Measurements from ENCODE around the gene SERPINB1. TPM values are rescaled to one million over a fixed set of nuclear protein-coding genes. Genes with fewer than 3 reads are reported as not detected.

Gene SERPINB1
- total and polyA plus RNA-seq, 2 donors (not counting 3 experiments of a cell fraction or from before 2014, with no cell fraction given): 6.7 to 24.0 TPM

- H3K27me3 ChIP-seq (ENCODE audit: control insufficient read depth in 2 of 2, insufficient read depth in 2 of 2, low read length in 2 of 2): no peaks in the 10 kb centered on the region
- H3K4me3 ChIP-seq (replicated peaks in 1 of 3; ENCODE audit: insufficient read depth in 1 of 3, low read depth in 1 of 3, low read length in 3 of 3): no peak overlapping the region
- DNase-seq (ENCODE audit: low read depth, low spot score) (no peak), FAIRE-seq (no peak)
- H3K36me3 ChIP-seq (ENCODE audit: control insufficient read depth in 2 of 2, extremely low read depth in 1 of 2, insufficient read depth in 2 of 2, low read length in 2 of 2): no peaks in the 10 kb centered on the region
- ChIA-PET CTCF (interaction anchor here (0.7 to 1.4 kb wide), 3 partner anchors 20 to 79 kb away, joined by 3 read pairs; no protein-coding TSS in a partner anchor), POLR2A (no interaction called here)
- dilution Hi-C loops (cut with MboI; ENCODE audit: extremely low pct_ligation_motif_present, low sequenced_read_pairs): no loop called here
- no TSS peak for BruUV-seq (replicated peaks)
- TF ChIP-seq POLR2AphosphoS5 (IDR thresholded peaks at IDR 0.05; ENCODE audit: insufficient read depth, low read depth, low read length) (no peak), POLR2A (IDR thresholded peaks at IDR 0.05; ENCODE audit: low read depth, low read length) (no peak), JUN (IDR thresholded peaks at IDR 0.05; ENCODE audit: borderline replicate concordance, insufficient read depth, insufficient read length, low read depth) (no peak), MAX (IDR thresholded peaks at IDR 0.05; ENCODE audit: insufficient read depth, insufficient read length) (no peak), FOS (IDR thresholded peaks at IDR 0.05; ENCODE audit: borderline replicate concordance, insufficient read depth, low read length) (no peak), EZH2 (IDR thresholded peaks at IDR 0.05; ENCODE audit: borderline replicate concordance, low read depth, low read length, severe bottlenecking) (no peak), MYC (IDR thresholded peaks at IDR 0.05; ENCODE audit: low read depth, low read length) (no peak), CTCF (IDR thresholded peaks at IDR 0.05; ENCODE audit: extremely low read depth in 1 of 2, insufficient read depth in 1 of 2, low read depth in 1 of 2, low read length in 2 of 2) (no peak)
- peaks cover 20% of the 10 kb centered on the region for H3K4me1 ChIP-seq (ENCODE audit: control insufficient read depth, extremely low read depth, insufficient read depth, low read length)
- H4K20me1 ChIP-seq (replicated peaks; ENCODE audit: control insufficient read depth, extremely low read depth, insufficient read depth, low read length): no peaks in the 10 kb centered on the region
- no peak overlapping the region for H3K4me2 ChIP-seq (ENCODE audit: insufficient read depth, low read length)
- H3K9me3 ChIP-seq (replicated peaks; ENCODE audit: control insufficient read depth, insufficient read depth, low read length): no peaks in the 10 kb centered on the region
- intact Hi-C loops (cut with micrococcal nuclease): no loop called here
- no peaks in the 10 kb centered on the region for H3K9me1 ChIP-seq (replicated peaks; ENCODE audit: control insufficient read depth, extremely low read depth, insufficient read depth, low read length)
- H3K9ac ChIP-seq (replicated peaks; ENCODE audit: extremely low read depth, insufficient read depth, low read length): no peak overlapping the region
- H2AFZ ChIP-seq (ENCODE audit: low read depth, low read length): no peak overlapping the region
- peaks cover 7% of the 10 kb centered on the region for H3K79me2 ChIP-seq (ENCODE audit: control insufficient read depth, insufficient read depth, low read length)
- H3K27ac ChIP-seq (ENCODE audit: insufficient read depth, low read depth, low read length): no peak overlapping the region
Observed at GRCh38 chr6:2870046-2870636, 28.5 kb upstream of the SERPINB1 start.

Measured in endothelial cell of umbilical vein (primary cell).